H1 (cell line): ENCODE measurements around the gene KCNJ9.

Experiments
- CTCF ChIP-seq, 3 experiments: IDR thresholded peaks; 1 replicate in 2 of 3; 2 replicates in 1 of 3; pipeline versions ENCODE4 v1.5.1 to v1.6.1; 2011; ENCODE audit warnings: low read length in 3 of 3, mild to moderate bottlenecking in 3 of 3, inconsistent platforms in 2 of 3, low read depth in 1 of 3, moderate library complexity in 1 of 3; ENCODE audit not compliant: insufficient read depth in 1 of 3; ENCODE audit errors: control extremely low read depth in 1 of 3
- KDM5A ChIP-seq: fragments of 200-600 bp; IDR thresholded peaks from 2 replicates; pipeline ENCODE4 v1.7.1; 2012; ENCODE audit warnings: mild to moderate bottlenecking, low read length, inconsistent platforms, mixed read lengths

GRCh38 chr1:160052936-160053335 is 28.4 kb upstream of the KCNJ9 start:
- TF ChIP-seq KDM5A (no peak), CTCF (IDR thresholded peaks at IDR 0.05; ENCODE audit: control extremely low read depth in 1 of 3, insufficient read depth in 1 of 3, low read depth in 1 of 3, low read length in 3 of 3) (no peak)
